ENCODE measurements around the gene XAB2.
A peak's percentile ranks its signal among the peaks of the same experiment; 100 is the strongest.
"Not testable (repeated sequence)": the region's sequence is repeated elsewhere in the genome, so short reads cannot be mapped to it uniquely, and the experiment has no call there.

Gene XAB2

DNA sequence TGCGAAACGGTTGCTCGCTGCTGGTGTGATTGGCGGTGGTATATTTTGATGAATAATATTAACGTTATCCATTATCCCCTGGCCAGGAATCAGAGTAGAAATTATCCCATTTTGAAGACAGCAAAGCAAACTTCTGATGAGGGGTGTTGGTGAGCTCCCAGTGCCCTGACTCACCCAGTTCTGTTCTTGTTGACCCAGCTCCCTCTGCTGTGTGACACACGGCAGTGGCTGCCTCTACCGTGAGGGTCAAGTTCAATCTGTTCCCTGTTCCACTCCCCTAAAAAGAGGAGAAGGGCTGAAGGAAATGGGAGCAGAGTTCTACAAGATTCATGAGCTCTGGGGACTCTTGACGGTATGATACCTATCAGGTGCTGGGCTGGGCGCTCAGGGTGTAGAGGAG, 31.7 kb downstream of the XAB2 start:
- no peak overlapping the region for H3K4me3 ChIP-seq
- peak overlapping the region in 1 of 21 experiments; percentile 77 for H3K27ac ChIP-seq

DNA sequence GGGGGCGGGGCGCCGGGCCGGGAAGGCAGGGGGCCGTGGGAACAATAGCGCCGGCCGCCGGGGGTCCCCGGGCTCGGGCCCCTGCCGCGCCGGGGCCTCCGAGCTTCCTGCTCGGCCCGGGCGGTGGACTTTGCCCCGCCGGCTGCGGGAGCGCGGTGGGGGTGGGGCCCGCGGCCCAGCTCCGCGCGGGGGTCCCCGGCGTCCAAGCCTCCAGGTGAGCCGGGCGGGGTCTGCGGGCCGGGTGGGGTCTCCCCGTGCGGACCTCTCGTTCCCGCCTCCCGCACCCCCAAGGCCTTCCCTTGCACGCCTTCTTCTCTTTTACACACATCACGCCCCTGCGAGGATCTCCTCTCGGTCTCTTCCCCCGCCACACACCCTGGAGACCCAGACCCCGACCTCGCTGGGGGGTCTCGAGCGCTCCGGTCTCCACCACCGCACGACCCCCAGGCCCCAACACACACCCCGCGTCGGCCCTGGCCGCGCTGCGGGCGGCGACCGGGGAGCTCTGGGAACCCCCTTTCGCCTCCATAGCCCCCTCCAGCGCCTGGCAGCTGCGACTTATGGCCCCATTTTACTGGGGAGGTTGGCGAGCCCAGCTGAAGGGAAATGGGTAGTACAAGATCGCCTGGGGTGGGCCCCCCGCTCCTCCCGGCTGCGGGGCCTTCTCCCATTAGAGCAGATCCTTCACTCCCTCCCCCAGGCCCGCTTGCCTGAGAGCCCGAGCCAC, 33.0 kb downstream of the XAB2 start:
- Histone ChIP-seq H3K27ac (peak overlapping the region in 12 of 21 experiments; percentile 11 to 77 (median 48)), H3K4me3 (peak overlapping the region; percentile 25 to 54 (median 40))

DNA sequence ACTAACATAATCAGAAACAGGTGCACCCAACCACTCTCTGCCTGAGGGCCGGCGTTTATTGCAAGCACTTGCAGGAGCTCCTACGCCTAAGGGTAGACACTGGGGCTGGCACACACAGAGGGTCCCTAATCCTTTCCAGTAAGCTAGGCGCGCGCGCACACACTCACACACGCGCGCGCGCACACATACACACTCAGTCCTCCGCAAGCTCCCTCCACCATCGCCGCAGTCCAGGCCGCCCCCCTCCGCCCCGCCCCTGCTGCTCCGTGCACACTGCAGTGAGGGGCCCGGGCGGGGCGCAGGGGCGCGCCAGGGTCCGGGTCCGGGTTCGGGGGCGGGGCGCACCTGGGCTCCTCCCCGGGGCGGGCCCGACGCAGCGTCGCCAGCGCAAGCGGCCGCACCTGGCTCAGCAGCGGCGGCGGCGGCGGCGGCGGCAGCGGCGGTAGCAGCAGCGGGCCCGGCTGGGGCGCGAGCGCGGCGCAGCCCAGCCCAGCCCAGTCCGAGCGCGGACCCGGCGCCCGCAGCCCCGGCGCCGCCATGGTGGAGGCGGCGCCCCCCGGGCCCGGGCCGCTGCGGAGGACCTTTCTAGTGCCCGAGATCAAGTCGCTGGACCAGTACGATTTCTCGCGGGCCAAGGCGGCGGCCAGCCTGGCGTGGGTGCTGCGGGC, 33.7 kb downstream of the XAB2 start, which contains the start of gene CAMSAP3:
TSS of gene CAMSAP3 (plus strand) at position 398 of the 668 bp plus-strand sequence. CDS start at position 538, 140 bp downstream.
- Histone ChIP-seq H3K27ac (peak within 1 kb of the TSS in 12 of 21 experiments; percentile 11 to 77 (median 48)), H3K4me3 (peak within 1 kb of the TSS; percentile 25 to 54 (median 40))

DNA sequence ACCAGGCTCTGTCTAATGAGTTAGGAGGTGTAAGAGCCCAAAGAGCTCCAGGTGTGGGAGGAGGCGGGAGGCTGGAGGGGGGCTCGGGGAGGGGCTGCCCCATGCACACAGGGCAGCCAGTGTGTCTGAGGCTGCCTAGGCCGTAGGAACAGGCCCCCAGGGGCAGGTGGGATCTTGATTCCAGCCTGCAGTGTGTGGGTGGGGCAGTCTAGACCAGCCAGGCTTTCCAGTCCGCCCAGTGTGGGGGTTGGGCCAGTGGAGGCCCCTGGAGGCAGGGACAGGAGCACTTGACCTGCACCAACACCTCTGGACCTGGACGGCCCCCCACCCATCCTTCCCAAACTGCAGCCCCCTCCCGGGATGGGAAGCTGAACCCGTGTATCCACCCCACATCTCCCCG, 39.1 kb downstream of the XAB2 start:
- Histone ChIP-seq H3K27ac (peak overlapping the region in 7 of 21 experiments; percentile 22 to 47 (median 30)), H3K4me3 (no peak overlapping the region)

DNA sequence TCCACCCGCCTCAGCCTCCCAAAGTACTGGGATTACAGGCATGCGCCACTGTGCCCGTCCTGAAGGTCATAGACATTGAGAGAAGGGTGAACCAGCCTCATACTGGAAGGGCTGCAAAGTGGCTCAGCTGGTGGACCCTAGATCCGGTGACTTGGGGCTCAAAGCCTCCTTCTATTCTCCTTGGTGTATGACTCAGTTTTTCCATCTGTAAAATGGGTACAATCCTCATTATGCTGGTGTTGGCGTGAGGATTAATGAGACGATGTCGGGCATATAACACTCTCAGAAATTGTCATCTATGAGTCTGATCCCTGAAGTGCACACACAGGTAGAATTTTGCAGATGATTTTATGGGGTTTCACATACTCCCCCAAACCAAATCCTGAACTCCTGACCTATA, 39.5 kb downstream of the XAB2 start:
- H3K27ac ChIP-seq = peak overlapping the region in 2 of 21 experiments; percentile 6 to 26
- no peak overlapping the region for H3K4me3 ChIP-seq

DNA sequence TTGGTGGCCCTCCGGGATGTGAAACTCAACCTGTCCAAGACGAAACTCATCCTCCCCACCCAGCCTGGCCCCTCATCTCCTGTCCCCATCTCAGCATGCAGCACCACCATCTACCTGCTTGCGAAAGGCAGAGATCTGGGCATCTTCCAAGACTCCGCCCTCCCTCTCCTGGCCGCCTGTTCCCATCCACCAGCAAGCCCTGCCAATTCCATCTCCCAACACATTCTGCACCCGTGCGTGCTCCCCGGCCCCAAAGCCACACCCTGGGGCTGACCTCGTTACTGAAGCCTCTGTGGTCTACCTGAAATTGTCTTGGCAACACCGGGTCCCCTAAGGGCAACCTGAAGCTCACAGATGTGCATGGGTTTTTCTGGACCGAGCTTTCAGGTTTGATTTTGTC, 46.9 kb downstream of the XAB2 start:
- no peak overlapping the region for H3K4me3 ChIP-seq

DNA sequence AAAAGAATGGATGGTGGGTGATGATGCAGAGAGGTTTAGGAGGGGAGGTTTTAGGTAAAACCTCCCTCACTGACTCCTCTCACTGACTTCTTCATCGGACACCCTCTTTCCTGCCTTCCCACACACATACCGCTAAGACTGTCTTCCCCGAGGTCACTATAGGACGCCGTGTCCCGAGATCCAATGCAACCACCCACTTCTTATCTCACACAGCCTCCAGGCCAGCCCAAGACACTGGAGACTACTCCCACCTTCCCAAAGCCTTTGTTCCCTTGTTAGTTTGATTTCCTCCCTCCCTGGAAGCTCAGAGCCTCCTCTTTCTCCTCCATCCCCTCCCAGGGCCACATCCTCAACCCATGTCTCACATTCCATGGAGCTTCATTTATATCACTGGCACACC, 50.2 kb downstream of the XAB2 start:
- Histone ChIP-seq H3K4me3 (no peak overlapping the region), H3K27ac (no peak overlapping the region)

More for the DNA sequence above, 46.9 kb downstream of the XAB2 start:
- H3K27ac ChIP-seq = no peak overlapping the region

DNA sequence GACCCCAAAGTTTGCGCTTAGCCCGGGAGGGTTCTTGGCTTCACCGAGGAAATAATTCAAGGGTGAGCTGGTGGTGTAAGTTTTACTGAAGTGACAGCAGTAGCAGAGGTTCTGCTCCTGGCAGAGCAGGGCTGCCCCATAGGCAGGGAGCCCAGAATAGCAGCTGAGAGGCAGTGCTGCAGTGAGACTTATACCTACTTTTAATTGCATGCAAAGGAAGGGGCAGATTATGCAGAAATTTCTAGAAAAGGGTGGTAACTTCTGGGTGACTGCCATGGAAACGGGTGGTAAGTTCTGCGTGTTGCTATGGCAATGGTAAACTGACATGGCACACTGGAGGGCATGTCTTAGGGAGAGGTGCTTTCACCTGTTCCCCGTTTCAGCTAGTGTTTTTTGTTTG, 51.2 kb downstream of the XAB2 start:
- Histone ChIP-seq H3K4me3 (no peak overlapping the region), H3K27ac (no peak overlapping the region)

DNA sequence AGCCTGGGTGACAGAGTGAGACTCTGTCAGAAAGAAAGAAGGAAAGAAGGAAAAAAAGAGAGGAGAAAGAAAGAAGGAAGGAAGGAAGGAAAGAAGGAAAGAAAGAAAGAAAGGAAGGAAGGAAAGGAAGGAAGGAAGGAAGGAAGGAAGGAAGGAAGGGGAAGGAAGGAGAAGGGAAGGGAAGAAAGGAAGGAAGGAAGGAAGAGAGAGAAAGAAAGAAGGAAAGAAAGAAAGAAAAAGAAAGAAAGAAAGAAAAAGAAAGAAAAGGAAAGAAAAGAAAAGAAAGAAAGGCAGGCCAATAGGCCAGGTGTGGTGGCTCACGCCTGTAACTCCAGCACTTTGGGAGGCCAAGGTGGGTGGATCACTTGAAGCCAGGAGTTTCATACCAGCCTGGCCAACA, 51.9 kb downstream of the XAB2 start:
- H3K4me3 ChIP-seq, H3K27ac ChIP-seq: not testable (repeated sequence)

DNA sequence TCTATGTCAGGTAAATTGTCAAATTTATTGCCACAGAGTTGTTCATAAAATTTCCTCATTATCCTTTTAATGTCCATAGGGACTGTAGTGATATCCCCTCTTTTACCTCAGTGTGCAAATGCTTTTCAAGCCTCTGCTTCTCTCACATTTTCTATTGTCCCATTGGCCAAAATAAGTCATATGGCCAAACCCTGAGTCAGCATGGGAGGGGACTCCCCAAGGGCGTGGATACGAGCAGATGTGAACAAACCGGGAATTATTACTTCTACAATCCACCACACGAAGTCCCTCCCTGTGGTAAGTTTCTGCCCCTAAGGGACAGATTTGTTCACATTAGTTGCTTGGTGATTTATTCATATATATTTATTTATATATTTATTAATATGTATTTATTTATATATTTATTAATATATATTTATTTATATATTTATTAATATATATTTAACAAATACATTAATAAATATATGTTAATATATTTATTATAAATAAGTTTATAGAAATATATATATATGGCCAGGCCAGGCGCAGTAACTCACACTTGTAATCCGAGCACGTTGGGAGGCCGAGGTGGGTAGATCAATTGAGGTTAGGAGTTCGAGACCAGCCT, 53.8 kb downstream of the XAB2 start:
- H3K27ac ChIP-seq = no peak overlapping the region
- H3K4me3 ChIP-seq = no peak overlapping the region

DNA sequence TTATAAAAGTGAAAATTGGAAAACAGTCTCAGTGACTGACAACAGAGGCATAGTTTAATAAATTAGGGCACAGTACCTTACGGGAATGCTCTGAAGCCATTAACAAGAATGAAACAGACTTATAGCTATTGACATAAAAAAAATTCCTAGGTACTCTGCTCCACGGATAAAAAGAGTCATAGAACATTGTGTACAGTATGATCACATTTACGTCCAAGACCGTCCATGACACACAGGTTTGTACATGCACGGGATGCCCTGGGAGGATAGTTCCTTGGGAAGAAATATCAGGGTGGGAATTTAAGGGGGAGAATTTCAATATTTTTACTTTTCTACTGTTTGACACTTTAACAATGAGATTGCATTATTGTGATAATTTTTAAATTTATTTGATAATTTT, 58.6 kb downstream of the XAB2 start:
- H3K27ac ChIP-seq = no peak overlapping the region
- no peak overlapping the region for H3K4me3 ChIP-seq
